HG02981 (cell line): ENCODE measurements around the gene MPZL2.
"Not testable (repeated sequence)": the region's sequence is repeated elsewhere in the genome, so short reads cannot be mapped to it uniquely, and the experiment has no call there.

Experiments used
- ATAC-seq: cut with Tn5 transposase; IDR thresholded peaks from one replicate; pipeline ENCODE4 v1.9.1; 2021; ENCODE audit warnings: mild to moderate bottlenecking, moderate library complexity; ENCODE audit not compliant: unreplicated experiment

Gene MPZL2

GRCh38 chr11:118263695-118264568 lies at the start of gene MPZL2:
Gene MPZL2 (minus strand): TSS chr11:118264297. CDS start chr11:118264153, 144 bp downstream.
- ATAC-seq: no peak

GRCh38 chr11:118313242-118313641 lies 49.1 kb upstream of the MPZL2 start:
- ATAC-seq: no peak

GRCh38 chr11:118312328-118312727 lies 48.2 kb upstream of the MPZL2 start:
- ATAC-seq: no peak

- no peak for ATAC-seq
These were observed 47.4 kb upstream of the MPZL2 start for GRCh38 chr11:118311518-118311917.

GRCh38 chr11:118310781-118311485 lies 46.8 kb upstream of the MPZL2 start:
- ATAC-seq: no peak

- no peak for ATAC-seq
These were observed 46.2 kb upstream of the MPZL2 start for GRCh38 chr11:118310271-118310670.

- not testable (repeated sequence) for ATAC-seq
These were observed 45.0 kb upstream of the MPZL2 start for GRCh38 chr11:118308995-118309528.

GRCh38 chr11:118306556-118306955 lies 42.5 kb upstream of the MPZL2 start:
- ATAC-seq: no peak

- no peak for ATAC-seq
These were observed 41.6 kb upstream of the MPZL2 start for GRCh38 chr11:118305726-118306125.

- no peak for ATAC-seq
These were observed 40.6 kb upstream of the MPZL2 start, which contains the start of gene CD3E for GRCh38 chr11:118304568-118305248. Gene CD3E (plus strand): TSS chr11:118304730. CDS start chr11:118304953, 223 bp downstream.

GRCh38 chr11:118304227-118304567 lies 40.1 kb upstream of the MPZL2 start:
- no peak for ATAC-seq

- ATAC-seq: no peak
These were observed 37.6 kb upstream of the MPZL2 start for GRCh38 chr11:118301600-118302195.

GRCh38 chr11:118295815-118296454 lies 31.8 kb upstream of the MPZL2 start:
- ATAC-seq: no peak

GRCh38 chr11:118295199-118295598 lies 31.1 kb upstream of the MPZL2 start:
- ATAC-seq: no peak

- ATAC-seq: no peak
These were observed 30.0 kb upstream of the MPZL2 start for GRCh38 chr11:118294053-118294452.

- no peak for ATAC-seq
These were observed 27.5 kb upstream of the MPZL2 start for GRCh38 chr11:118291477-118292135.

- no peak for ATAC-seq
These were observed 26.8 kb upstream of the MPZL2 start for GRCh38 chr11:118290923-118291322.

- no peak for ATAC-seq
These were observed 25.3 kb upstream of the MPZL2 start for GRCh38 chr11:118289401-118289800.

GRCh38 chr11:118287006-118287405 lies 22.9 kb upstream of the MPZL2 start:
- ATAC-seq: no peak

- ATAC-seq: no peak
These were observed 22.4 kb upstream of the MPZL2 start for GRCh38 chr11:118286545-118286944.
